WERI-Rb-1 (cell line): ENCODE data around the gene APCDD1L.
"Not testable (repeated sequence)": the region's sequence is repeated elsewhere in the genome, so short reads cannot be mapped to it uniquely, and the experiment has no call there.

Experiments
- DNase-seq: peaks from one replicate; pipeline ENCODE4 v3.0.0-alpha.2; 2020
- H3K27ac ChIP-seq: fragments of 250-450 bp; sonication (Bioruptor Pico); 2 replicates; pipeline ENCODE4 v1.5.1; 2020; ENCODE audit warnings: mild to moderate bottlenecking, moderate library complexity
- H3K27me3 ChIP-seq: fragments of 250-450 bp; sonication (Bioruptor Pico); 2 replicates; pipeline ENCODE4 v1.5.1; 2021; ENCODE audit warnings: mild to moderate bottlenecking, low read depth, moderate library complexity; ENCODE audit not compliant: insufficient read depth, severe bottlenecking
- H3K36me3 ChIP-seq: fragments of 250-450 bp; sonication (Bioruptor Pico); 2 replicates; pipeline ENCODE4 v1.5.1; 2020; ENCODE audit warnings: mild to moderate bottlenecking, moderate library complexity
- H3K4me3 ChIP-seq: 2 replicates; pipeline ENCODE4 v1.5.1; 2011; ENCODE audit warnings: low read depth, mild to moderate bottlenecking, control low read depth, low read length
- H3K9me3 ChIP-seq: fragments of 250-450 bp; sonication (Bioruptor Pico); 2 replicates; pipeline ENCODE4 v1.5.1; 2021; ENCODE audit warnings: mild to moderate bottlenecking, moderate library complexity; ENCODE audit not compliant: severe bottlenecking
- CTCF ChIP-seq: IDR thresholded peaks from 2 replicates; pipeline ENCODE4 v1.5.1; 2011; ENCODE audit warnings: low read depth, mild to moderate bottlenecking, control low read depth, inconsistent platforms, low read length

Gene APCDD1L

GRCh38 chr20:58546416-58546711 is 31.2 kb upstream of the APCDD1L start:
- TF ChIP-seq CTCF, result no peak
- Histone ChIP-seq H3K27ac (no peak overlapping the region), H3K4me3 (no peak overlapping the region), H3K27me3 (no peaks in the 10 kb centered on the region), H3K9me3 (no peaks in the 10 kb centered on the region), H3K36me3 (no peaks in the 10 kb centered on the region)
- no peak for DNase-seq

GRCh38 chr20:58545565-58546415 is 30.6 kb upstream of the APCDD1L start:
- no peak for TF ChIP-seq CTCF
- no peaks in the 10 kb centered on the region for H3K27me3 ChIP-seq
- no peak overlapping the region for H3K4me3 ChIP-seq
- no peaks in the 10 kb centered on the region for H3K9me3 ChIP-seq
- H3K27ac ChIP-seq, result no peak overlapping the region
- no peaks in the 10 kb centered on the region for H3K36me3 ChIP-seq
- no peak for DNase-seq

GRCh38 chr20:58544891-58545290 is 29.7 kb upstream of the APCDD1L start:
- H3K27me3 ChIP-seq, result no peaks in the 10 kb centered on the region
- TF ChIP-seq CTCF, result no peak
- H3K9me3 ChIP-seq, result no peaks in the 10 kb centered on the region
- H3K4me3 ChIP-seq, result no peak overlapping the region
- peak overlapping the region; percentile 56 for H3K27ac ChIP-seq
- no peaks in the 10 kb centered on the region for H3K36me3 ChIP-seq
- DNase-seq, result no peak

- Histone ChIP-seq H3K36me3 (no peaks in the 10 kb centered on the region), H3K27ac (peak overlapping the region; percentile 56), H3K27me3 (no peaks in the 10 kb centered on the region), H3K4me3 (no peak overlapping the region), H3K9me3 (no peaks in the 10 kb centered on the region)
- TF ChIP-seq CTCF, result no peak
- peak; percentile 62 for DNase-seq
Measured at GRCh38 chr20:58544286-58544685, 29.1 kb upstream of the APCDD1L start.

GRCh38 chr20:58543274-58543673 is 28.1 kb upstream of the APCDD1L start:
- no peak overlapping the region for H3K4me3 ChIP-seq
- no peak for TF ChIP-seq CTCF
- H3K36me3 ChIP-seq, result no peaks in the 10 kb centered on the region
- no peak overlapping the region for H3K27ac ChIP-seq
- H3K27me3 ChIP-seq, result no peaks in the 10 kb centered on the region
- peaks cover 4% of the 10 kb centered on the region for H3K9me3 ChIP-seq
- no peak for DNase-seq

- Histone ChIP-seq H3K36me3 (no peaks in the 10 kb centered on the region), H3K27me3 (no peaks in the 10 kb centered on the region), H3K27ac (no peak overlapping the region), H3K9me3 (peaks cover 9% of the 10 kb centered on the region), H3K4me3 (no peak overlapping the region)
- no peak for DNase-seq
- no peak for TF ChIP-seq CTCF
Measured at GRCh38 chr20:58542411-58543095, 27.4 kb upstream of the APCDD1L start.

GRCh38 chr20:58542034-58542410 is 26.8 kb upstream of the APCDD1L start:
- not testable (repeated sequence) for H3K36me3 ChIP-seq, DNase-seq, H3K27ac ChIP-seq, H3K4me3 ChIP-seq, H3K27me3 ChIP-seq
- peaks cover 13% of the 10 kb centered on the region for H3K9me3 ChIP-seq
